Stimulated activated CD8-positive, alpha-beta memory T cell treated with anti-CD3 and anti-CD28 coated beads, Interleukin-12 subunit alpha, Interleukin-12 subunit beta, amount 100 ng/mL, for 4 hours (primary cell): Measurements from ENCODE around the gene TTLL1.

Experiments used
- DNase-seq: peaks from one replicate; pipeline ENCODE4 v3.0.0-alpha.2; 2020; ENCODE audit warnings: low read depth

The TTLL1 gene

DNA sequence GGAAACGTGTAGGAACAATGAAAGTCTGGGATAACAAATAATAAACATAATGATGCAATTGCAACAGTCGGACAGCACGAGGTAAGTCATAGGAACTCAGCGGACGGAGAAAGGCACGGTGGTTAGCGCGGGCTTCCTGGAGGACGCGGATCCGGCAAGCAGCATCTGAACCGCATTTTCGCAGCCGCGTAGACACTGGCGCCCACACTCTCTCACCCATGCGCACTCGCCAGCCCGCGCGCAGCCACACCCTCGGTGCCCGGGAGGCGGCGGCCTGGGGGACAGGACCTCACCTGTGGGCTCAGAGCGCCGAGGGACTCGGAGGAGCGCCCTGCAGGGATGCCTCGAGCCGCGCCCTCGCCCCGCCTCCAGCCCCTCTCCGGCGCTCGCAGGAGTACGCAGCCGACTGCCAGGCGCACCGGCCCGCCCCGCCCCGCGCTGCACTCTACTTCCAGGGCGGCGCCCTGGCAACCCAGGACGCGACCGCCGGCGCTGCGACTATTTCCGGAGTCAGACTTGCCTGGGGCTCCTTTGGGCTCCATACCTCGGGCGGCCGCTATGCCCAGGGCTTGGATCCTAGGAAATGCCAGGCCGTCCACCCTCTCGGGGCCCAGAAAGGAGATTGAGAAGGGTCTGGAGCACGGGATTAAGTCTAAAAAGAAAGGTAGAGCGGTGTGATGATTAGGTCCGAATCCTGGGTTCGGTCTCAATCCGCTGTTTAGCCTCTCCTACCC lies at the start of gene TTLL1:
TTLL1 (minus strand) TSS at position 408 of the 734 bp plus-strand sequence. CDS start 13,805 bp downstream, outside the sequence.
- DNase-seq = peak; percentile 74

DNA sequence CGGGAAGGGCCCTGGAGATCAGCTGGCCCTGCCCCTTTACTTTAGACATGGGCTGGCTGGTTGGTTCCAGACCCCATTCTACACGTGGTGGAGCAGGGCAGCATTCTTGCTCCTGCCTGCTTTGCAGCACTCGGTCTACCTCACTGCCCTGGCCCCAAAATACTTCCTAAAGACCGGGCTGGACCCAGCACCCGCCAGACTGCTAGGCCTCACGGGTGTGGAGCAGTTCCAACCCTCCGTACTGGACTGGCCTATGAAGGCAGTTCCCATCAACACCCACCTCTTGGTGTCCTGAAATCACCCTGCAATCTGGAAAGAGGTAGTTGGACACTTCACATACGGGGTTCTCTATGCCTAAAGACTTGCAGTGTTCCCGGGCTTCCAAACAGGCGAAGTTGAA lies 47.6 kb upstream of the TTLL1 start:
- no peak for DNase-seq

DNA sequence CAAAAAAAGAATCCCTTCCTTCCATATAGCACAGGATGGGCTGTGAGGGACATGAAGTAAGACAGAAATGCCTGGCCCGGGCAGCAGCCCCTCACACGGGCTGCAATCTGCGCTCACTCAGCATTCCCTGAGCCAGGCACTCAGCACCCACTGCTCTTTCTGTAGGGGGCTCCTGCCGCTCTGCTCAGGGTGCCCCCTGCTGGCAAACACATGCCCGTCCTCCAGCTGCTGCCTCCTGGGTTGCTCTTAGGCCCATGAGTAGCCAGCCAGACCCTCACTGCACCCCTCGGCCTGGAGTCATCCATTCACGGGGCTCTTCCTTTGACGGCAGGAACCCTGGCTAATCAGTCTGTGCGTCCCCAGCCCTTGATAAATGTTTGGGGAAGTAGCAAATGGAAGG lies 47.1 kb upstream of the TTLL1 start:
- DNase-seq = no peak

DNA sequence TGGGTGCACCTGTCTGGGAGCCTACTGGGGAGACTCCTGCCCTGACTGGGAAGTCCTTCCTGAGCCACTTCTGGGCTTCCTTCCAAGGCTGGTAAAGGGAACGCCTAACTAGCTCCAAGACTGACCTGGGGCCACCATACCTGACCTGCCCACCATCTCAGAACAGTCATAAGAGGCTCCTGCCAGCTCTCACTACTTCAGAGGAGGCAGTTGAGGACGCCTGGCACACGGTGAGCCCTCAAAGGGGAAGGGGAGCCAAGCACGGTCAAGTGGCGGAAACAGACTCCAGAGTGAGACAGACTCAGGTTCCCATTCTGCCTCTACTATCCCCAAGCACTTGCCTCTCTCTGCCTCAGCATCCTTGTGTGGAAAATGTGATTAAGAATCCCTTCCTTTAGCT lies 46.4 kb upstream of the TTLL1 start:
- no peak for DNase-seq

DNA sequence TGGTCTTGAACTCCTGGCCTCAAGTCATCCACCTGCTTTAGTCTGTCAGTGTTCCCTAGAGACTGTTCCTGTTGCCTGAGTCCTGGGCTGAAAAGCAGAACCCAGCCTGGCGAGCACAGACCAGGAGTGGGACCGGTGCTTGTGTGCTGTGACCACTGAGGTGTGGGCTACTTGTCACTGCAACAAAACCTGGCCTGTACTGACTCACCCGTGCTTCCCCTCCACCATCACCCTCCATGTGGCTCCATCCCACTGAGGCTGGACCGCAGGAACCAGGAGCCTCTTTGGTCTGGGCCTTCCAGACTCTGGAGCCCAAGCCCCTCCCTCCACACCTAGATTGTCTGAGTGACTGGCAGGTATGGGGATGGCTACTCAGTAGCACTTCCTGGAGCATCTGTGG lies 45.4 kb upstream of the TTLL1 start:
- DNase-seq = no peak

DNA sequence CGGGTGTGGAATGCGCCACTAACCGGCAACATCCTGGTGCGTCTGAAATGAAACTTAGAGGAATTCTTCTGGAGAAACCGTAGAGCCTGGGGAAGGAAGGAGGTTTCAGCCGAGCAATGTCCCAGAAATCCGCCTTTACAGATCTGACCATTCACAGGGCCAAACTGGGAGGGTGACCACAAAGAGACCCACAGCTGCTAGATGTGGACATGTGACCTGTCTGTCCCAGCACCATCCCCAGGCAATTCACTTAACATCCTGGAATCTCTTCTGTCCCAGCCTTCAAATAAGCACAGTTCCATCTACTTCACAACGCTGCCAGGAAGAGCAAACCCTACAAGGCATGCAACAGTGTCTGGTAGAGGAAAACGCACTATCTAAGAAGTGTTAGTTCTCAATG lies 44.2 kb upstream of the TTLL1 start:
- no peak for DNase-seq

DNA sequence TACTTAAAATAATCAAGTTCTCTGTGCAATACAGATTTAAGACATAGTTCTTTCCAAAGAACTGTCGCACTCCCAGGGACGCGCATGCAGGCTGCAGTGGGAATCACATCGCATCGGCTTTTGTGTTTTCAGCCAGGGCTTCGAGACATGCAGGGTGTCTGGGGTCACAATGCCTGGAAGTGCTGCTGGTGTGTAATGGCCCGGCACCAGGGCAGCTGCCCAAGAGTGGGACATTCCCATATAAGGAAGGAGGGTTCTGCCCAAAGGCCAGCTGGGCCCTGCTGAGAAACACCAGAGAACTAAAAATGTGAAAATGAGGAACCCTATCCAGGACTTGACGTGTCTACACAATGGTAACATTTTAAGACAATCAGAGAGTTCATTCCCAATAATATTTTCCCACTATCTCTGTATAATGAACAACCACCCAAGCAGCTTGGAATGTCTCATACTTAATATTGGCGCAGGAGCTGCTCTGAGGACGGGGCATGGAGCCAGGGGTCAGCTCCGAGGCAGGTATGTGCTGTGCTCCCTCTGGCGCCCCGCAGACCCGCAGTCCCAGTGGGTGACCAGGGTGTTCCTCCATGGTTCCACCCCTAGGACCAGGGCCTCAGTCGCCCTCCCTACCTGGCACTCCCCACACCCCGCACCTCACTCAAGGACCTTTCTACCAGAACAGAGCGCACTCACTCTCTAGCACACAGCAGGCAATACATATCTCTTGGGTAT lies 42.7 kb upstream of the TTLL1 start:
- no peak for DNase-seq

DNA sequence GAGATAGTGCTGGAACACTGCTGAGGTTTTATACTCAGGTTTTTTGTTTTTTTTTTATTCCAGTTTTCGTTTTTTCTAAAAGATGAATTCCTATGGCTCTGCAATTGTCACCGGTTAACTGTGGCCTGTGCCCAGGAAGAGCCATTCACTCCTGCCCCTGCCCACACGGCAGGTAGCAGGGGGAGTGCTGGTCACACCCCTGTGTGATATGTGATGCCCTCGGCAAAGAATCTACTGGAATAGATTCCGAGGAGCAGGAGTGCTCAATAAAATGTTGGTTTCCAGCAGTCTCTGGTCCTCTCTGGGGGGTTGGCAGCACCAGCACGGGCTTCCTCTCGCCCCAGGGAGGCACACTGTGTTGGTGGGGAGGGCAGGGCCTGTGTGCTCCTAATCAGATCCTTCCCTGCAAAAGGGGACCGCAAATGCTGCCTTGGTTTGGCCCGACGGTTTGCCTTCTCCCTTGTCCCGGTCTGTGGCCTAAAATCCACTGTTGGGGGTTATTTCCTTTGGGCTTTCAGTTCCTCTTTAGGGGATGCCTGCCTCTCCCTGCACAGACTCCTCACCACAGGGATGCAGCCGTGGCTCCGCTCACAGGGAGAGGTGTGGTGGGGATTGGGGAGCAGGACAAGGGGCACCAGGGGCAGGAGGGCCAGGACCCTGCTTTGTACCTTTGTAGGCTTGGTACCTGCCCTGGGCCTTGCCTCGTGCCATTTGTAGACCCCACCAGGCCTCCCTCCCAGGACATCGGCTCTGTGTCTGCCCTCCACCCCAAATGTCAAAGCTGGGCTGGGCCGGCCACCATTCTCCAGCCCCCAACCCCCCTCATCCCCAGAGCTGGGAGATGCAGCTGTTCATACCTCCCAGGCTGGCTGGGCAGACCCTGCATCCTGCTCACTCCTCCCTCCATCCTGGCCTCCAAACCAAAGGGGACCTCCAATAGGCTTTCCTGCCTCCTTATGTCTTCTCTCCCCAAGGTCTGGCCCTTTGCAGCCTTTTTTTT lies 40.5 kb upstream of the TTLL1 start:
- no peak for DNase-seq

DNA sequence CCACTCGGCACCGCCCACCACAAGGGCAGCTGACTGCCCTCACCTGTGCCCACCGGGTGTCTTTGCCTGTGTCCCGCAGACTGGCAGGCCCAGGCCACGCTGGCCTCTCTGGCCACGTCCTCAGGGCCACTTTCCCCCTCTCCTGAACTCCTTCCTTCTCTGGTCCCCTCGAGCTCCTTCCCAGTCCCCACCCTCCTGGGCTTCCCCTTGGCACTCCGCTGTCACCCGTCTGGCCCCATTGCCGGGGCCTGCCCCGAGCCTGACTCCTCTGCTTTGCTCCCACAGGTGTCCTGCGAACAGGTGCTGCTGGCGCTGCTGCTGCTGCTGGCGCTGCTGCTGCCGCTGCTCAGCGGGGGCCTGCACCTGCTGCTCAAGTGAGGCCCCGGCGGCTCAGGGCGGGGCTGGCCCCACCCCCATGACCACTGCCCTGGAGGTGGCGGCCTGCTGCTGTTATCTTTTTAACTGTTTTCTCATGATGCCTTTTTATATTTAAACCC lies 39.8 kb upstream of the TTLL1 start:
- DNase-seq = no peak

DNA sequence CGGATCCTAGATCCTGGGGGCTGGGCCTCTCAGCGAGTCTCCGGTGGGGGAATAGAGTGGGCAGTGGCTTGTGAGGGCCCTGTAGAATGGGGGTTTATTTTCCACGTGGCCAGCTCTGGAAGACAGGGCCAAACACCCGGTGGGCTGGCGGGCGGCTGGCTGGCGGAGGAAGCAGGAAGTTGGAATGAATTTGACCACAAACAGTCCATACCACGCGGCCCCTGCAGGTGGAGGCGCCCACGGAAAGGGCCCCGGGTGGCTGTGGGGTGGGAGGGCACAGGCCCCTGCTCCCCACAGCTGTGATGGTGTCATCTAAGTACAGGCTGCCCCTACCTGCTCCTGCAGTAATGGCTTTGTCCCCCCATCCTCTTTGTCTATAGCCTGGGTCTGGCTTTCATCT lies 38.9 kb upstream of the TTLL1 start:
- DNase-seq = no peak

DNA sequence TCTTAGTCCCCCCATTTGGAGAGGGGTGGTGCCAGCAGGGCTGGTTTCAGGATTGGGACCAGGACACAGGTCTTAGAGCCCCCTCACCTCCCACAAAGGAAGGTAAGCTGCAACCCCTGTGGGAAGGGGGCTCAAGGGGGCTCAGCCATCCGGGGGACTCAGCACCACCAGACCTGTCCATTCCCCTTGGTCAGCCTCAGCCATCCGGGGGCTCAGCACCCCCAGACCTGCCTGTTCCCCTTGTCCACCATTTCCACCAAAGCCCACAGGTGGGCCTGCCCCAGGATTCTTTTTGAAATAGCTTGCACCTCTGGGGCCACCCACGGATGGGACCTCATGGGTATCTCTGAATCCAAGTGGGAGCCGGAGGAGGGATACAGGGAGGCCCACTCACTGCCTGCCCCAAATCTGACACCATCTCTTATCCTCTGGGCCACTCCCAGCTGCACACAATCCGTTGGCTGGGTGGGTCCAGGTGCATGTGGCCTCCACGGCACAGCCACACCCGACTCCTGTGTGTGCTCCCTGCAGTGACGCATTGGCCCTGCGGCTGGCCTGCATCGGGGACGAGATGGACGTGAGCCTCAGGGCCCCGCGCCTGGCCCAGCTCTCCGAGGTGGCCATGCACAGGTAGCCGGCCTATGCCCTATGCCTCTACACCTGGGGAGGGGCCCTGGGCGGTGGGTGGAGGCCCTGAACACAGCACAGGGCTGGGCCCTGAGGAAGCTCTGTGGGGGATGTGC lies 38.1 kb upstream of the TTLL1 start:
- DNase-seq = no peak

DNA sequence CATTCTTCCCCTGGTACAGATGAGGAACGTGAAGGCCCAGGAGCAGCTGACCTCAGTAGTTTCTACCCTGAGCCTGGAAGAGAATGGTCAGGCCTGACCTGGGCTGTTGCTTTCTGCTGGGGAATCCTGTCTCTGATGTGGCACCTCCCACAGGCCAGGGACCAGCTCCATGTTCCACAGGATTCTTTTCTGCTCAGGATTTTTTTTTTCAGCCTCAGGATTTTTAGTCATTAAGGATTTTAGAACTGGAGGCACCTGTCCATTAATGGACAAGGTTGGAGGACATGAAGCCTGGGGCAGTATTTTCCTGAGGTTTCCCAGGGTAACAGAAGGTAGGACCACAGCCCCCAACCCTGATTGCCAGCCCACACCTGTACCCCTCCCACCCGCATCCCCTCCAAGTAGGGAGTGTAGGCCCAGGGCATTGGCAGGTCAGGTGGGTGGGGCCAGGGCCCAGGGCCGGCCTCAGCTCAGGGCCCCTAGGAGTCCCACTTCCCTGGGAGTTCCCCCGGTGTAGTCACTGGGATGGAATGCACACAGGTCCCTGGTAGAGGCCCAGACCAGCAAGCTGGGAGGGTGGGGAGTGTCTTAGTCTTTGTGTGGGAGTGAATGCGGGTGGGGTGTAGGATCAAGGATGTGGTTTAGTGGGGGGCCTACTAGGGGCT lies 37.4 kb upstream of the TTLL1 start:
- no peak for DNase-seq

DNA sequence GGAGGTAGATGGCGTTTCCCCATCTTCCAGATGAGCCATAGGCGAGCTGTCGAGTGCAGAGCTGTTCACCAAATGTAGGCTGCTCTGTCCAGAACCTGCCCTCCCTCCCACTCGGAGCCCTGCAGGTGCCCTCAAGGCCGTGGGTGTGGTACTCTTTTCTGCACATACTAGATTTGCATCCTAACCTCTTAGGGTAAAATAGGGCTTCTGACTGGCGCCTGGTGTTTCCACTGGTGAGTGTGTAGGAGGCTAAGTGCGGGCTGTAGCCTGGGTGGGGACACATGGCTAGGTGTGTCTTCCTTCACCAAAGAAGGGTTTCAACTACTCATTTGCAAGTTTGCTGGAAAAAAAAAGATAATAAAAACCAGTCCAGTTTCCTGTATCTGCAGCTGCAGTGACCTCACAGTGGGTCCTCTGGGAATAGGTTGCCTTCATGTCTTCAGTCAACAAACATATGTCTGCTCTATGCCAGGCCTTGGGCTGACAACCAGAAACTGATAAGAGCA lies 29.8 kb upstream of the TTLL1 start:
- DNase-seq = no peak

DNA sequence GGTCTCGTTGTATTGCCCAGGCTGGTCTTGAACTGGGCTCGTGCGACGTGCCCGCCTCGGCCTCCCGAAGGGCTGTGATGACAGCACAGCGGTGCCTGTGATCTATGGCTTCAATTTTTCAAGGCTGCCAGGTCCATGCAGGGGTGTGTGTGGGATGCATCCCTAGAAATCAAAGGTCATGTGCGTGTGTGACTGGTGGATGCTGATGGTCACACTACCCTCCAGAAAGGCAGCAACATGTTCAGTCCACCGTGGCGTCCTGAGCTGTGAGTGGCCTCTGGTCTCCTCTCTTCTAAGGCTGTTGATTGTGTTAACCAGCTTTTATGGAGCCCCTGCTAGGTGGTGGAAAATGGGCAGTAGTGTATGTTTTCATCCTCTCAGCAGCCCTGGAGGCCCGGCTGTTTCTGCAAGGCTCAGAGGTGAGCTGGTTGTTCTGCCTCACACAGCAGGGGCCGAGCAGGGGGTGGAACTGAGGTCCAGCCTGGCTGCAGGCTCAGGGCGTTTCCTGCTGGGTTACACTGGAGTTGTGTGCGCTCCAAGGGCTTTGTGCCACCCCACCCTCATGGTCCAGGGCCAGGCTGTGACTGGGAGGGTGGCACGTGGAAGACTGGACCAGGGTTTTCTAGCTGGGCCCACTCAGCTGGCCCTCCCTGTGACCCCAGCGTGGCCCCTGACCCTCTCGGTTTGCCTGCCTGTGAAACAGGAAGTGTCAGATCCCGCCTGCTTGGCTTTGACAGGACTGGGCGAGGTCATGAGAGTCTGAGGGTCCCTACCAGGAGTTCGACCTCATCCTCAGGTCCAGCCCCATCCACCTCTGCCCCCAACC lies 29.0 kb upstream of the TTLL1 start:
- DNase-seq = no peak

DNA sequence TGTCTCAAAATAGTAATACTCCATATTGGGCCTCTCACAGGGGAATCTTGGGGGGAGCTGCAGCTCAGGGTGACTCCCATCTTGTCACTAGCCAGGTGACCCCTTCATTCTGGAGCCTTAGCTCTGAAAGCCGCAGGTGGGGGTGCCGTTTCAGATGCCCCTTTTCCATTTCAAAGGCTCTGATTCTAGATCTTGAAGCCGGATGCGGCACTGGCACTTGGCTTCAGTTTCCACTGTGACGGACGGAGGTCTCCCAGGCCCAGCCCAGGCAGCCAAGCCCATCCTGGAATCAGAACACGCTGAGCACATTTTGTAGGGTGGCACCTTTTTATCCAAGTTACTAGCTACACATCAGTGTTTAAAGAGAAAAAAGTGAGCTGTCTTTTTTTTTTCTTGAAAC lies 27.7 kb upstream of the TTLL1 start:
- DNase-seq = no peak

DNA sequence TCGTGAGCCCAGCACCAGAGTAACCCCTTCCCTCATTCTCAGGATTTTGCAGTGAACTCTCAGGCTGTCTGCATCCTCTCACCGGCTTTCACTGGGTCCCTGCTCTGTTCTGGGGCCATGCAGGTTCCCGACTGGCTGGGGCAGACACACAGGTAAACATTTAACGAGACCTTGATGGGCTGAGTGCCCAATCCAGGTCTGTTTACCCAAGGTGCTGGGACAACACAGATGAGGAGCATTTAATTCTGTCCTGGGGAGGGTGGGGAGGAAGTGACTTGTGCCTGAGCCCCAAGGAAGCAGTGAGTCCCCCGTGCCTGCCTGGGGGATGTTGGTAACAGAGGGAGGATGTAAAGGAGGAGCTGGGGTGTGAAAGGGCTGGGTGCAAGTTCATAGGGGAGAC lies 25.8 kb upstream of the TTLL1 start:
- DNase-seq = no peak

DNA sequence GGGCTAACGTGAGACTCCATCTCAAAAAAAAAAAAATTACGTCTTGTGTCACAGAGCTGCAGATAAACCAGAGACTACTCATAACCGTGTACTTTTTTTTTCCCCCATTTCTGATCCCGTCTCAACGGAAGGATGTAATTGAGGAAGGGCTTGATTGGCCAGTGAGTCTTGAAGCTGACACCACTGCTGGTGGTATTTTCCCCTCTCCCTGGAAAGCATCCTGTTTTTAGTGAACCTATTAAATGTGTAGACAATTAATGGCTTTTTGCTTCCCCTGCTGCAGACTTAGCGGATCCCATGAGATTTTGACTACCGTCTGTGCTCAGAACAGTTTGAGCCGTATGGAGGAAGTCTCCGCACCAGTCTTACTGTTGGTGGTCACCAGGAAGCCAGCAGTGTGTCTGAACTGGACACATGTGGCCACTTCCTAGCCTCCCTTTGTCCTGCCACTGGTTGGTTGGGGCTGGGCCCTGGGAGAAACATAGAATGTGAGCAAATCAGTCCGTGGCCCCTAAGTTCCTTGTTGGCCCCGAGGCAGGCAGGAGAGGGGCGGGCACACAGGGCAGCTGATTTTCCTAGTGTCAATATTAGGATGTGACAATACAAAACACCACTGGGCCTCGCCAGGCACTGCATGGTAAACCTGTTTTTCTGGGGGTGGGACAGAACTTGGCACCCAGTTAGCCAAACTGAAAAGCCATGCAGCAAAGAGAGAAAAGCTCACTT lies 24.5 kb upstream of the TTLL1 start:
- DNase-seq = no peak

DNA sequence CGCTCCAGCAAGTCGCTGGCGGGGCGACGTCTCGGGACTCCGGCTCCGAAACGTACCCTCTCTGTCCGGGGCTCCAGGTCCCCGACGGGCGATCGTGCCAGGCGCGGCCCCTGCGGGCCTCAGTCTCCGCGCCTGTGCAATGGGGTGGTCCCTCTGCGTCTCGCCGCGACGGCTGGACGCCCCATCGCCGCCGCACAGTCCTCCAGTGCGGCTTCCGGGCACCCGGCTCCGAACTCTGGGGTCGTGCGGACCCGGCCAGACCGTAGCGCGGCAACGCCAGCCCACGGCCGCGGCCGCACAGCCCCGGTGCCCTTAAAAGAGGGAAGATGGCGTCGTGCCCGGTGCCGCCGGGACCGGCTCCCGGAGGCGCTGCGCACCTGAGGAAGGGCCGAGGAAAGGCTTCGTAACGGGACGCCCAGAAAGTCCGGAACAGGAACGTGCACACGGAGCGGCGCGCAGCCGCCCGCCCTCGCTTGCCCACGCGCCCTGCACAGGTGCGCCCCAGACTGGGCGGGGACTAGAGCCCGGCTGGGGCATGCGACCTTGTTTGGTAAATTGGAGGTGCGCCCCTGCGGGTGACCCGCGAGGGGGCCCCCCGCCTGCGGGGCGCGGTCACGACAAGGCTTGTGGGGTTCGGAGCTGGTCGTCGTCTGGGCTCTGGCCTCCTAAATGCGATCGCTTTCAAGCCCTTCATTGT lies 21.9 kb upstream of the TTLL1 start:
- no peak for DNase-seq
